Gastrocnemius medialis (tissue), 4 donors: ENCODE data around the gene RBFOX1.

ENCODE experiments used
- POLR2A ChIP-seq, 2 donors: fragments of 450-650 bp; IDR thresholded peaks; one replicate each; pipeline ENCODE4 v1.6.1; 2017; ENCODE audit warnings: antibody characterized with exemption in 2 of 2, mild to moderate bottlenecking in 2 of 2, moderate library complexity in 2 of 2
- TF ChIP-seq, protein P1 (sequence below), 5 experiments: fragments of 450-650 bp in 3 of 5; fragments of 200-600 bp in 2 of 5; sonication (generic) in 2 of 5; IDR thresholded peaks in 4 of 5; conservative IDR thresholded peaks in 1 of 5; 1 replicate in 4 of 5; 2 replicates in 1 of 5; pipeline ENCODE4 v1.5.1; 2016 to 2019; ENCODE audit warnings: antibody characterized with exemption in 5 of 5, mild to moderate bottlenecking in 3 of 5, moderate library complexity in 3 of 5

DNA sequence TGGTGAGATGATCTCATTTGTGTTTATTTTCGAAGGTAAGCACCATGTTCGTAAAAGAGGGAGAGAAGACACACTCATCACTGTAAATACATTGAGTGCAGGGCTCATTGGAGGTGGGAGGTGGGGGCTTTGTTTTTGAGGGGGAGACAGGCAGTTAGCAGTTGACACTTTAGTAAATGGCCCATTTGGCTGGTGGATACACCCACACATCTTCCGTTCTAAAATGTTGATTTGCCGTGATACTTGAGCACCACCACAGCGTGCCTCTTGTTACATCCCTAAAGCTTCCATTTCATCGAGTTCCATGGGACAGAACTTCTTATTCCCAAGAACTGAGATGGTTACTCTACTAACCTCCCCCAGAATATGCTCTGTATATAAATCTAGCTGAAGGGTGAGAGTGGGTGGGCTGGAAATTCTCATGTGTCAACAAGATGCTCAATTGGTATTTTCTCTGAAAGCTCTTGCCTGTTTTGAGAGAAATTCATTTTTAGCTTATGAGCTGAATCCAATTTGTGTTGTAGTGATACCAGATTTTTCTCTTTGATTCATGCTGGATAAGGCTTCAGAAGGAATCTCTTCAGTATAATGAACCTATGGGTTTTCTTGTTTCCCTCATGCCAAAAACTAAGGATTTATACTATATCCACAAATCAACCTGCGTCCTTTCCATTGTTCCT is 314.3 kb downstream of the RBFOX1 start:
- TF ChIP-seq, protein P1, sequence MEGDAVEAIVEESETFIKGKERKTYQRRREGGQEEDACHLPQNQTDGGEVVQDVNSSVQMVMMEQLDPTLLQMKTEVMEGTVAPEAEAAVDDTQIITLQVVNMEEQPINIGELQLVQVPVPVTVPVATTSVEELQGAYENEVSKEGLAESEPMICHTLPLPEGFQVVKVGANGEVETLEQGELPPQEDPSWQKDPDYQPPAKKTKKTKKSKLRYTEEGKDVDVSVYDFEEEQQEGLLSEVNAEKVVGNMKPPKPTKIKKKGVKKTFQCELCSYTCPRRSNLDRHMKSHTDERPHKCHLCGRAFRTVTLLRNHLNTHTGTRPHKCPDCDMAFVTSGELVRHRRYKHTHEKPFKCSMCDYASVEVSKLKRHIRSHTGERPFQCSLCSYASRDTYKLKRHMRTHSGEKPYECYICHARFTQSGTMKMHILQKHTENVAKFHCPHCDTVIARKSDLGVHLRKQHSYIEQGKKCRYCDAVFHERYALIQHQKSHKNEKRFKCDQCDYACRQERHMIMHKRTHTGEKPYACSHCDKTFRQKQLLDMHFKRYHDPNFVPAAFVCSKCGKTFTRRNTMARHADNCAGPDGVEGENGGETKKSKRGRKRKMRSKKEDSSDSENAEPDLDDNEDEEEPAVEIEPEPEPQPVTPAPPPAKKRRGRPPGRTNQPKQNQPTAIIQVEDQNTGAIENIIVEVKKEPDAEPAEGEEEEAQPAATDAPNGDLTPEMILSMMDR (IDR thresholded peaks at IDR 0.05 in 4 of 5, conservative IDR thresholded peaks at IDR 0.05 in 1 of 5), result no peak
- no peak for TF ChIP-seq POLR2A (IDR thresholded peaks at IDR 0.05)
